ENCODE data around the gene NEDD4. TPM values are rescaled to one million over a fixed set of nuclear protein-coding genes. Genes with fewer than 3 reads are reported as not detected.

The NEDD4 gene
- total RNA-seq, 1 donor from 2014 or later: 55.4 TPM

DNA sequence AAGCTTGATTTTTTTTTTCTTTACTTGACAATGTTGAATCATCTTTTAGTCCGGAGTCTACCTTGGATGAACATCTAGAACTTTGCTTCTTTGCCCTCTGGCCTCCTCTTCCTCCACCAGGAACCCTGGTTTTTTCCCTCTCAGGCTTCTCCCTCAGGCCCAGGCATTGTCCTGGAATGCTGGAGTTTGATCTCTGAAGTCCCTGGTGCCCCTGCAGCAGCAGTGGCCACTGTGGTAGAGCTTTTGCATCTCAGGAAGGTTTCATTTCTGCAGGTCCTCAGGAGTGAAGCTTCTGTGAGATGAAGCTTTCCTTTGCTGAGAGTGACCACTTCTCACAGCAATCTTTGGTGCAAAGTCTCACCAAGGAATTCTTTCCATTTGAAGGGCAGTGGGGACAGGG is 39.0 kb upstream of the NEDD4 start:
- H3K27me3 Mint-ChIP-seq (ENCODE audit: low read depth, unreplicated experiment): no peaks in the 10 kb centered on the region
- no peaks in the 10 kb centered on the region for H3K9me3 ChIP-seq (ENCODE audit: insufficient read depth, low read depth, low read length)
- no peaks in the 10 kb centered on the region for H3K27me3 ChIP-seq (ENCODE audit: insufficient read depth, low read length)
- TF ChIP-seq EZH2 (IDR thresholded peaks at IDR 0.05; ENCODE audit: insufficient read depth, low read length): no peak
- no peak for TF ChIP-seq CTCF (IDR thresholded peaks at IDR 0.05; ENCODE audit: insufficient read depth, low read depth, low read length)
- DNase-seq (ENCODE audit: low read depth): no peak
- H3K4me1 ChIP-seq (ENCODE audit: insufficient read depth, low read length): no peaks in the 10 kb centered on the region
- H3K79me2 ChIP-seq (ENCODE audit: insufficient read depth, low read length): no peaks in the 10 kb centered on the region
- H3K27ac ChIP-seq (ENCODE audit: low read depth, low read length): no peak overlapping the region
- no peak overlapping the region for H3K9ac ChIP-seq (ENCODE audit: low read length)
- H3K36me3 ChIP-seq (ENCODE audit: insufficient read depth, low read length): no peaks in the 10 kb centered on the region
- H3K9me3 Mint-ChIP-seq (ENCODE audit: unreplicated experiment): no peaks in the 10 kb centered on the region
- H3K27ac Mint-ChIP-seq (ENCODE audit: unreplicated experiment): no peak overlapping the region
- no peak overlapping the region for H3K4me3 Mint-ChIP-seq (ENCODE audit: unreplicated experiment)
- H3K4me2 ChIP-seq (ENCODE audit: low read length): no peak overlapping the region
- H2AFZ ChIP-seq (ENCODE audit: low read depth, low read length): no peak overlapping the region
- H3K4me3 ChIP-seq (ENCODE audit: insufficient read depth, low read depth, low read length): no peak overlapping the region
- no peaks in the 10 kb centered on the region for H4K20me1 ChIP-seq (ENCODE audit: insufficient read depth, low read length)
- no peaks in the 10 kb centered on the region for H3K36me3 Mint-ChIP-seq (ENCODE audit: low read depth, unreplicated experiment)
- FAIRE-seq: no peak
- peaks cover 3% of the 10 kb centered on the region for H3K4me1 Mint-ChIP-seq (ENCODE audit: low read depth, unreplicated experiment)

DNA sequence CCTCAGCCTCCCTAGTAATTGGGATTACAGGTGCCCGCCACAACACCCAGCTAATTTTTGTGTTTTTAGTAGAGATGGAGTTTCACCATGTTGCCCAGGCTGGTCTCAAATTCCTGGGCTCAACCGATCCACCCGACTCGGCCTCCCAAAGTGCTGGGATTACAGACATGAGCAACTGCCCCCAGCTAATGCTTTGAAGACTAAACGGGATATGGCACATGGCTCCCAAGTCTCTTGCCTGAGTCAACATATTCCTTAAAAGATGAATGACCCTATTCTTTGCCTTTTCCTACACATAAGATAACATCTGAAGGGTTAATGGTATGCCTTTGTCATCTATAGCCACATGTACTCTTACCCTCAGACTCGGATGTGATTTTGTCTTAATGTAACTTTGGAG is 38.4 kb upstream of the NEDD4 start:
- H3K36me3 Mint-ChIP-seq (ENCODE audit: low read depth, unreplicated experiment): no peaks in the 10 kb centered on the region
- H3K27me3 Mint-ChIP-seq (ENCODE audit: low read depth, unreplicated experiment): no peaks in the 10 kb centered on the region
- H3K79me2 ChIP-seq (ENCODE audit: insufficient read depth, low read length): no peaks in the 10 kb centered on the region
- H3K4me1 ChIP-seq (ENCODE audit: insufficient read depth, low read length): no peaks in the 10 kb centered on the region
- H3K9me3 Mint-ChIP-seq (ENCODE audit: unreplicated experiment): no peaks in the 10 kb centered on the region
- H3K27ac Mint-ChIP-seq (ENCODE audit: unreplicated experiment): no peak overlapping the region
- no peaks in the 10 kb centered on the region for H3K9me3 ChIP-seq (ENCODE audit: insufficient read depth, low read depth, low read length)
- TF ChIP-seq CTCF (IDR thresholded peaks at IDR 0.05; ENCODE audit: insufficient read depth, low read depth, low read length) (no peak), EZH2 (IDR thresholded peaks at IDR 0.05; ENCODE audit: insufficient read depth, low read length) (no peak)
- no peak overlapping the region for H3K4me3 Mint-ChIP-seq (ENCODE audit: unreplicated experiment)
- DNase-seq (ENCODE audit: low read depth) (no peak), FAIRE-seq (no peak)
- H3K4me1 Mint-ChIP-seq (ENCODE audit: low read depth, unreplicated experiment): peaks cover 3% of the 10 kb centered on the region
- no peak overlapping the region for H3K27ac ChIP-seq (ENCODE audit: low read depth, low read length)
- no peak overlapping the region for H3K4me3 ChIP-seq (ENCODE audit: insufficient read depth, low read depth, low read length)
- H3K36me3 ChIP-seq (ENCODE audit: insufficient read depth, low read length): no peaks in the 10 kb centered on the region
- no peaks in the 10 kb centered on the region for H3K27me3 ChIP-seq (ENCODE audit: insufficient read depth, low read length)
- no peaks in the 10 kb centered on the region for H4K20me1 ChIP-seq (ENCODE audit: insufficient read depth, low read length)
- H3K4me2 ChIP-seq (ENCODE audit: low read length): no peak overlapping the region
- no peak overlapping the region for H3K9ac ChIP-seq (ENCODE audit: low read length)
- H2AFZ ChIP-seq (ENCODE audit: low read depth, low read length): no peak overlapping the region

GRCh38 chr15:56031402-56031801 is 38.0 kb upstream of the NEDD4 start:
- Histone ChIP-seq H3K4me3 (ENCODE audit: insufficient read depth, low read depth, low read length) (no peak overlapping the region), H2AFZ (ENCODE audit: low read depth, low read length) (no peak overlapping the region), H3K4me2 (ENCODE audit: low read length) (no peak overlapping the region), H3K79me2 (ENCODE audit: insufficient read depth, low read length) (no peaks in the 10 kb centered on the region), H3K36me3 (ENCODE audit: insufficient read depth, low read length) (no peaks in the 10 kb centered on the region), H3K27me3 (ENCODE audit: insufficient read depth, low read length) (no peaks in the 10 kb centered on the region), H3K27ac (ENCODE audit: low read depth, low read length) (no peak overlapping the region), H3K9me3 (ENCODE audit: insufficient read depth, low read depth, low read length) (no peaks in the 10 kb centered on the region), H4K20me1 (ENCODE audit: insufficient read depth, low read length) (no peaks in the 10 kb centered on the region), H3K9ac (ENCODE audit: low read length) (no peak overlapping the region), H3K4me1 (ENCODE audit: insufficient read depth, low read length) (no peaks in the 10 kb centered on the region)
- H3K27me3 Mint-ChIP-seq (ENCODE audit: low read depth, unreplicated experiment): no peaks in the 10 kb centered on the region
- H3K9me3 Mint-ChIP-seq (ENCODE audit: unreplicated experiment): no peaks in the 10 kb centered on the region
- FAIRE-seq (no peak), DNase-seq (ENCODE audit: low read depth) (no peak)
- H3K4me3 Mint-ChIP-seq (ENCODE audit: unreplicated experiment): no peak overlapping the region
- no peak overlapping the region for H3K27ac Mint-ChIP-seq (ENCODE audit: unreplicated experiment)
- peaks cover 3% of the 10 kb centered on the region for H3K4me1 Mint-ChIP-seq (ENCODE audit: low read depth, unreplicated experiment)
- H3K36me3 Mint-ChIP-seq (ENCODE audit: low read depth, unreplicated experiment): no peaks in the 10 kb centered on the region
- TF ChIP-seq EZH2 (IDR thresholded peaks at IDR 0.05; ENCODE audit: insufficient read depth, low read length): no peak
- TF ChIP-seq CTCF (IDR thresholded peaks at IDR 0.05; ENCODE audit: insufficient read depth, low read depth, low read length): no peak

All from astrocyte (in vitro differentiated cells and primary cell).